Measurements from ENCODE around the gene USO1.

DNA sequence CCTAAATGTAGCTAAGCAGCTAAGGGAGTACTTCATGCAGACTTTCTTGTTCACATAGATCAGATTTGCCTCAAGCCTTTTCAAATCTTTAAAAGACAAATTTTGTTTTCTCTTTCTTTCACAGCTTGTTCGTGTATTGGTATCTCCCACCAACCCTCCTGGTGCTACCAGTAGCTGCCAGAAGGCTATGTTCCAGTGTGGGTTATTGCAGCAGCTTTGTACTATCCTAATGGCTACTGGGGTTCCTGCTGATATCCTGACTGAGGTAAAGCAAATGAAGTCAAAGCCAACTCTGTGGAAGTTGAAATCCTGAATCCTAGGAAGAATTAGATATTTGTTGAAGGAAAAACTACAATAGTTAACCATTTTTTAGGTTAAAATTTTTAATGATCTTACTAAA lies 62.6 kb downstream of the USO1 start:
- TF ChIP-seq POU2F2 (IDR thresholded peaks at IDR 0.05; ENCODE audit: low read depth, low read length) (no peak), POLR2A (IDR thresholded peaks at IDR 0.05; ENCODE audit: low read depth, low read length) (no peak), POLR2AphosphoS5 (IDR thresholded peaks at IDR 0.05; ENCODE audit: low read depth, low read length) (no peak), TAF1 (IDR thresholded peaks at IDR 0.05; ENCODE audit: low read depth, low read length) (no peak), SPI1 (IDR thresholded peaks at IDR 0.05; ENCODE audit: low read depth, low read length) (no peak), PAX5 (IDR thresholded peaks at IDR 0.05; ENCODE audit: insufficient read depth, low read length, severe bottlenecking) (no peak)
